HEK293 (cell line): Measurements from ENCODE around the gene CERS4.
A peak's percentile ranks its signal among the peaks of the same experiment; 100 is the strongest.

Experiments used
- CTCF ChIP-seq: fragments of 450-650 bp; formaldehyde crosslinking; IDR thresholded peaks from 2 replicates; pipeline ENCODE4 v1.5.1; 2016; ENCODE audit warnings: missing biosample characterization, missing genetic modification characterization
- GLIS2 ChIP-seq: fragments of 450-650 bp; formaldehyde crosslinking; IDR thresholded peaks from 2 replicates; pipeline ENCODE4 v1.5.1; 2016; ENCODE audit warnings: missing biosample characterization, missing genetic modification characterization
- KLF7 ChIP-seq: fragments of 450-650 bp; formaldehyde crosslinking; IDR thresholded peaks from 2 replicates; pipeline ENCODE4 v1.5.1; 2016; ENCODE audit warnings: missing biosample characterization, missing genetic modification characterization, borderline replicate concordance
- PRDM1 ChIP-seq: fragments of 450-650 bp; formaldehyde crosslinking; IDR thresholded peaks from 2 replicates; pipeline ENCODE4; 2016; ENCODE audit warnings: missing biosample characterization, missing genetic modification characterization
- RBAK ChIP-seq: fragments of 450-650 bp; formaldehyde crosslinking; IDR thresholded peaks from 2 replicates; pipeline ENCODE4 v1.5.1; 2016; ENCODE audit warnings: missing biosample characterization, missing genetic modification characterization
- SALL2 ChIP-seq: fragments of 450-650 bp; formaldehyde crosslinking; IDR thresholded peaks from 2 replicates; pipeline ENCODE4 v1.5.0; 2017; ENCODE audit warnings: missing biosample characterization, mild to moderate bottlenecking, missing genetic modification characterization, borderline replicate concordance
- SCRT1 ChIP-seq: fragments of 450-650 bp; formaldehyde crosslinking; IDR thresholded peaks from 2 replicates; pipeline ENCODE4 v1.5.1; 2016; ENCODE audit warnings: missing biosample characterization, missing genetic modification characterization, borderline replicate concordance
- SETDB1 ChIP-seq: IDR thresholded peaks from one replicate; pipeline ENCODE4 v1.6.1; 2017; ENCODE audit warnings: mild to moderate bottlenecking, low read length, moderate library complexity, mixed read lengths; ENCODE audit not compliant: insufficient read length
- SP3 ChIP-seq: fragments of 450-650 bp; formaldehyde crosslinking; IDR thresholded peaks from 2 replicates; pipeline ENCODE4 v1.5.1; 2016; ENCODE audit warnings: missing biosample characterization, missing genetic modification characterization
- SP7 ChIP-seq: fragments of 450-650 bp; formaldehyde crosslinking; IDR thresholded peaks from 2 replicates; pipeline ENCODE4 v1.5.1; 2016; ENCODE audit warnings: missing biosample characterization, missing genetic modification characterization
- ZIC2 ChIP-seq: fragments of 450-650 bp; formaldehyde crosslinking; IDR thresholded peaks from 2 replicates; pipeline ENCODE4 v1.5.1; 2016; ENCODE audit warnings: missing biosample characterization, missing genetic modification characterization
- ZNF133 ChIP-seq: fragments of 450-650 bp; formaldehyde crosslinking; IDR thresholded peaks from 2 replicates; pipeline ENCODE4 v1.5.1; 2016; ENCODE audit warnings: missing biosample characterization, missing genetic modification characterization
- ZNF175 ChIP-seq: fragments of 450-650 bp; formaldehyde crosslinking; IDR thresholded peaks from 2 replicates; pipeline ENCODE4 v1.5.1; 2016; ENCODE audit warnings: missing biosample characterization, missing genetic modification characterization
- ZNF221 ChIP-seq: fragments of 450-650 bp; formaldehyde crosslinking; IDR thresholded peaks from 2 replicates; pipeline ENCODE4 v1.5.1; 2017; ENCODE audit warnings: missing biosample characterization, missing genetic modification characterization, borderline replicate concordance
- ZNF26 ChIP-seq: fragments of 450-650 bp; formaldehyde crosslinking; IDR thresholded peaks from 2 replicates; pipeline ENCODE4 v1.5.1; 2016; ENCODE audit warnings: missing biosample characterization, missing genetic modification characterization
- ZNF274 ChIP-seq, 2 experiments: fragments of 200-500 bp in 1 of 2; fragments of 450-650 bp in 1 of 2; sonication (Bioruptor generic) in 1 of 2; formaldehyde crosslinking in 1 of 2; IDR thresholded peaks; 2 replicates each; pipeline versions ENCODE4 v1.5.1 to v1.6.1; 2014 to 2016; ENCODE audit warnings: borderline replicate concordance in 1 of 2, inconsistent platforms in 1 of 2, low read length in 1 of 2, missing biosample characterization in 1 of 2, missing genetic modification characterization in 1 of 2
- ZNF600 ChIP-seq: fragments of 450-650 bp; formaldehyde crosslinking; IDR thresholded peaks from 2 replicates; pipeline ENCODE4 v1.5.1; 2016; ENCODE audit warnings: missing biosample characterization, missing genetic modification characterization
- ZNF654 ChIP-seq: fragments of 450-650 bp; formaldehyde crosslinking; IDR thresholded peaks from 2 replicates; pipeline ENCODE4 v1.5.1; 2016; ENCODE audit warnings: low read depth, missing biosample characterization, missing genetic modification characterization
- ZNF830 ChIP-seq: fragments of 450-650 bp; IDR thresholded peaks from 2 replicates; pipeline ENCODE4 v1.5.0; 2018; ENCODE audit warnings: missing biosample characterization, missing genetic modification characterization, low read depth, mild to moderate bottlenecking, moderate library complexity
- ZSCAN4 ChIP-seq: fragments of 450-650 bp; formaldehyde crosslinking; IDR thresholded peaks from 2 replicates; pipeline ENCODE4 v1.5.1; 2017; ENCODE audit warnings: missing biosample characterization, missing genetic modification characterization
- TF ChIP-seq, protein P1 (sequence below): fragments of 450-650 bp; formaldehyde crosslinking; IDR thresholded peaks from 2 replicates; pipeline ENCODE4 v1.5.1; 2017; ENCODE audit warnings: missing biosample characterization, missing genetic modification characterization
- TF ChIP-seq, protein P2 (sequence below): fragments of 450-650 bp; formaldehyde crosslinking; IDR thresholded peaks from 2 replicates; pipeline ENCODE4 v1.5.1; 2016; ENCODE audit warnings: missing biosample characterization, missing genetic modification characterization, borderline replicate concordance
- TF ChIP-seq, protein P3 (sequence below): fragments of 450-650 bp; formaldehyde crosslinking; IDR thresholded peaks from 2 replicates; pipeline ENCODE4 v1.5.1; 2017; ENCODE audit warnings: missing biosample characterization, missing genetic modification characterization

CERS4 gene

DNA sequence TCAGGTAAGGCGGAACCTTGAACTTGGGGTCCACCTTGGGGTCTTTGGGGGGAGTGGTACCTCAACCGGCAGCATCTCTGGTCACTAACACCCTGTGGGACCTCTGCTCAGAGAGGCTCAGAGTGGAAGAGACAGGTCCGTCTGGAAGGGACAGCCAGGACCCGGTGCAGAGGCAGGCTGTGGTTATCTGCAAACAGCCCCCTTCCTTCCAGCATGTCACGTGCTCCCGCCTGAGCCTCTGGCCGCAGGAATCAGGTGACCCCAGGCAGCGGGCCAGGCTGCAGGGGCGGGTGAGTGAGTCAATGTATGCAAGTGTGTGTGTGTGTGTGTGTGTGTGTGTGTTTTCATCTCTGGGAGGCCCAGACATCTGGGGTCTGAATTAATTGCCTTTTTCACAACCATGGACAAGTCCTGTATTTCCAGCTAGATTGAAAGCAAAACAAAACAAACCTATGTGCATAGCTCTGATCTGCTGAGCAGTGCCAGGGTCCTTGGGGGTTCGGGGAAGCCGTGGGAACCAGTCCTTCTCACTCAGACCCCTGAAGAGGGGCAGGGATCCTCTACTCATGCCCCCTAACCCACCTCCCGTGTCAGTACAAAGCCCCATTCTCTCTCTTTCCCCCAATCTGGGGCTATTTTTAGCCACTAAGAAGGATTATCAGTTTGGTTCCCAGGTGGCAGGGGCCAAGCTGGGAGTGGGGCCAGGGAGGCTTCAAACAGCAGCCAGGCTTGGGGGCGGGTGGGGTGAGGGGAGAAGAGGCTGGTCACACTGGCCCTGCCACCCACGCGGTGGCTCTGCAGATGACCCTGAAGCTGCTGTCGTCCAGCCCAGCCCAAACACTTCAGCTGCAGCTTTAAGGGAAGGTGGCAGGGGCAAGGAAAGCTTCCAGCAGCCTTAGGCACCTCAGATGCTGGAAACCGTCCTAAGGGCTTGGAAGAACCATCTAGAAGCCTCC is 31.4 kb downstream of the CERS4 start (continued):
- TF ChIP-seq, protein P1, sequence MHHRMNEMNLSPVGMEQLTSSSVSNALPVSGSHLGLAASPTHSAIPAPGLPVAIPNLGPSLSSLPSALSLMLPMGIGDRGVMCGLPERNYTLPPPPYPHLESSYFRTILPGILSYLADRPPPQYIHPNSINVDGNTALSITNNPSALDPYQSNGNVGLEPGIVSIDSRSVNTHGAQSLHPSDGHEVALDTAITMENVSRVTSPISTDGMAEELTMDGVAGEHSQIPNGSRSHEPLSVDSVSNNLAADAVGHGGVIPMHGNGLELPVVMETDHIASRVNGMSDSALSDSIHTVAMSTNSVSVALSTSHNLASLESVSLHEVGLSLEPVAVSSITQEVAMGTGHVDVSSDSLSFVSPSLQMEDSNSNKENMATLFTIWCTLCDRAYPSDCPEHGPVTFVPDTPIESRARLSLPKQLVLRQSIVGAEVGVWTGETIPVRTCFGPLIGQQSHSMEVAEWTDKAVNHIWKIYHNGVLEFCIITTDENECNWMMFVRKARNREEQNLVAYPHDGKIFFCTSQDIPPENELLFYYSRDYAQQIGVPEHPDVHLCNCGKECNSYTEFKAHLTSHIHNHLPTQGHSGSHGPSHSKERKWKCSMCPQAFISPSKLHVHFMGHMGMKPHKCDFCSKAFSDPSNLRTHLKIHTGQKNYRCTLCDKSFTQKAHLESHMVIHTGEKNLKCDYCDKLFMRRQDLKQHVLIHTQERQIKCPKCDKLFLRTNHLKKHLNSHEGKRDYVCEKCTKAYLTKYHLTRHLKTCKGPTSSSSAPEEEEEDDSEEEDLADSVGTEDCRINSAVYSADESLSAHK (tag by site-specific recombination) = peak; percentile 45; the same call in 1 of the 2 replicates
- TF ChIP-seq SP7 (tag by site-specific recombination) (peak; percentile 96), SETDB1 (no peak), SP3 (tag by site-specific recombination) (no peak), ZNF830 (tag by site-specific recombination) (no peak), GLIS2 (peak; percentile 78), ZNF133 (tag by site-specific recombination) (0 out of 2 replicates have a peak, but pooled peaks have one; percentile 15), ZNF175 (tag by site-specific recombination) (no peak), ZNF654 (tag by site-specific recombination) (no peak), ZNF26 (tag by site-specific recombination) (peak; percentile 46; the same call in 1 of the 2 replicates), ZNF221 (tag by site-specific recombination) (no peak), RBAK (tag by site-specific recombination) (0 out of 2 replicates have a peak, but pooled peaks have one; percentile 15), ZNF600 (tag by site-specific recombination) (0 out of 2 replicates have a peak, but pooled peaks have one; percentile 37), SCRT1 (tag by site-specific recombination) (no peak), ZIC2 (peak; percentile 69), ZSCAN4 (tag by site-specific recombination) (peak; percentile 93), CTCF (tag by site-specific recombination) (no peak), ZNF274 (IDR thresholded peaks at IDR 0.05; ENCODE audit: low read length) (no peak), ZNF274 (tag by site-specific recombination; IDR thresholded peaks at IDR 0.05; ENCODE audit: borderline replicate concordance) (no peak), KLF7 (peak; percentile 70; the same call in 1 of the 2 replicates), PRDM1 (0 out of 2 replicates have a peak, but pooled peaks have one; percentile 22), SALL2 (tag by site-specific recombination) (no peak)
- TF ChIP-seq, protein P2, sequence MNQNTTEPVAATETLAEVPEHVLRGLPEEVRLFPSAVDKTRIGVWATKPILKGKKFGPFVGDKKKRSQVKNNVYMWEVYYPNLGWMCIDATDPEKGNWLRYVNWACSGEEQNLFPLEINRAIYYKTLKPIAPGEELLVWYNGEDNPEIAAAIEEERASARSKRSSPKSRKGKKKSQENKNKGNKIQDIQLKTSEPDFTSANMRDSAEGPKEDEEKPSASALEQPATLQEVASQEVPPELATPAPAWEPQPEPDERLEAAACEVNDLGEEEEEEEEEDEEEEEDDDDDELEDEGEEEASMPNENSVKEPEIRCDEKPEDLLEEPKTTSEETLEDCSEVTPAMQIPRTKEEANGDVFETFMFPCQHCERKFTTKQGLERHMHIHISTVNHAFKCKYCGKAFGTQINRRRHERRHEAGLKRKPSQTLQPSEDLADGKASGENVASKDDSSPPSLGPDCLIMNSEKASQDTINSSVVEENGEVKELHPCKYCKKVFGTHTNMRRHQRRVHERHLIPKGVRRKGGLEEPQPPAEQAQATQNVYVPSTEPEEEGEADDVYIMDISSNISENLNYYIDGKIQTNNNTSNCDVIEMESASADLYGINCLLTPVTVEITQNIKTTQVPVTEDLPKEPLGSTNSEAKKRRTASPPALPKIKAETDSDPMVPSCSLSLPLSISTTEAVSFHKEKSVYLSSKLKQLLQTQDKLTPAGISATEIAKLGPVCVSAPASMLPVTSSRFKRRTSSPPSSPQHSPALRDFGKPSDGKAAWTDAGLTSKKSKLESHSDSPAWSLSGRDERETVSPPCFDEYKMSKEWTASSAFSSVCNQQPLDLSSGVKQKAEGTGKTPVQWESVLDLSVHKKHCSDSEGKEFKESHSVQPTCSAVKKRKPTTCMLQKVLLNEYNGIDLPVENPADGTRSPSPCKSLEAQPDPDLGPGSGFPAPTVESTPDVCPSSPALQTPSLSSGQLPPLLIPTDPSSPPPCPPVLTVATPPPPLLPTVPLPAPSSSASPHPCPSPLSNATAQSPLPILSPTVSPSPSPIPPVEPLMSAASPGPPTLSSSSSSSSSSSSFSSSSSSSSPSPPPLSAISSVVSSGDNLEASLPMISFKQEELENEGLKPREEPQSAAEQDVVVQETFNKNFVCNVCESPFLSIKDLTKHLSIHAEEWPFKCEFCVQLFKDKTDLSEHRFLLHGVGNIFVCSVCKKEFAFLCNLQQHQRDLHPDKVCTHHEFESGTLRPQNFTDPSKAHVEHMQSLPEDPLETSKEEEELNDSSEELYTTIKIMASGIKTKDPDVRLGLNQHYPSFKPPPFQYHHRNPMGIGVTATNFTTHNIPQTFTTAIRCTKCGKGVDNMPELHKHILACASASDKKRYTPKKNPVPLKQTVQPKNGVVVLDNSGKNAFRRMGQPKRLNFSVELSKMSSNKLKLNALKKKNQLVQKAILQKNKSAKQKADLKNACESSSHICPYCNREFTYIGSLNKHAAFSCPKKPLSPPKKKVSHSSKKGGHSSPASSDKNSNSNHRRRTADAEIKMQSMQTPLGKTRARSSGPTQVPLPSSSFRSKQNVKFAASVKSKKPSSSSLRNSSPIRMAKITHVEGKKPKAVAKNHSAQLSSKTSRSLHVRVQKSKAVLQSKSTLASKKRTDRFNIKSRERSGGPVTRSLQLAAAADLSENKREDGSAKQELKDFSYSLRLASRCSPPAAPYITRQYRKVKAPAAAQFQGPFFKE (tag by site-specific recombination) = no peak
- TF ChIP-seq, protein P3, sequence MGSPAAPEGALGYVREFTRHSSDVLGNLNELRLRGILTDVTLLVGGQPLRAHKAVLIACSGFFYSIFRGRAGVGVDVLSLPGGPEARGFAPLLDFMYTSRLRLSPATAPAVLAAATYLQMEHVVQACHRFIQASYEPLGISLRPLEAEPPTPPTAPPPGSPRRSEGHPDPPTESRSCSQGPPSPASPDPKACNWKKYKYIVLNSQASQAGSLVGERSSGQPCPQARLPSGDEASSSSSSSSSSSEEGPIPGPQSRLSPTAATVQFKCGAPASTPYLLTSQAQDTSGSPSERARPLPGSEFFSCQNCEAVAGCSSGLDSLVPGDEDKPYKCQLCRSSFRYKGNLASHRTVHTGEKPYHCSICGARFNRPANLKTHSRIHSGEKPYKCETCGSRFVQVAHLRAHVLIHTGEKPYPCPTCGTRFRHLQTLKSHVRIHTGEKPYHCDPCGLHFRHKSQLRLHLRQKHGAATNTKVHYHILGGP (tag by site-specific recombination) = no peak
